A673 (cell line): ENCODE results near the gene PLCB4. TPM values are rescaled to one million over a fixed set of nuclear protein-coding genes. Genes with fewer than 3 reads are reported as not detected.

Experiments
- BruUV-seq: library from RNA; stranded (reverse); fragments of 400-500 nt; replicated peaks from 2 replicates; lab custom pipeline; 2021; lab: Mats Ljungman, UMichigan
- CTCF ChIA-PET: fragments of 300-600 bp; sonication (Branson Sonifier 250); formaldehyde crosslinking; loops from one replicate; lab custom pipeline; 2022; ENCODE audit warnings: antibody characterized with exemption; lab: Charles Lee
- POLR2A ChIA-PET: fragments of 300-600 bp; sonication (Branson Sonifier 250); formaldehyde crosslinking; loops from one replicate; lab custom pipeline; 2022; ENCODE audit warnings: antibody characterized with exemption; ENCODE audit not compliant: low non-redundant PET; lab: Charles Lee
- DNase-seq: peaks from one replicate; pipeline ENCODE4 v3.0.0-alpha.2; 2015; ENCODE audit warnings: low spot score
- H3K27ac ChIP-seq: fragments of 200-600 bp; sonication (generic); 2 replicates; pipeline ENCODE4 v1.5.1; 2016; ENCODE audit warnings: mixed run types, low read depth, mild to moderate bottlenecking, mixed read lengths, antibody characterized with exemption, low read length; ENCODE audit not compliant: poor library complexity, severe bottlenecking
- H3K27me3 ChIP-seq: fragments of 200-600 bp; sonication (generic); replicated peaks from 2 replicates; pipeline ENCODE4 v1.6.1; 2017; ENCODE audit warnings: mixed run types, low read depth, mild to moderate bottlenecking, mixed read lengths, antibody characterized with exemption, low read length; ENCODE audit not compliant: insufficient read depth, poor library complexity
- H3K36me3 ChIP-seq: fragments of 200-600 bp; sonication (generic); 2 replicates; pipeline ENCODE4 v1.6.1; 2016; ENCODE audit warnings: mixed run types, mild to moderate bottlenecking, mixed read lengths, antibody characterized with exemption, low read length; ENCODE audit not compliant: insufficient read depth, poor library complexity, severe bottlenecking
- H3K4me1 ChIP-seq: fragments of 200-600 bp; sonication (generic); 2 replicates; pipeline ENCODE4 v1.6.1; 2017; ENCODE audit warnings: mixed run types, mild to moderate bottlenecking, mixed read lengths, antibody characterized with exemption, low read length; ENCODE audit not compliant: insufficient read depth, poor library complexity, severe bottlenecking
- H3K4me3 ChIP-seq: fragments of 200-600 bp; sonication (generic); 2 replicates; pipeline ENCODE4 v1.5.1; 2016; ENCODE audit warnings: low read depth, mixed run types, mild to moderate bottlenecking, mixed read lengths, low read length; ENCODE audit not compliant: poor library complexity, severe bottlenecking
- H3K9me3 ChIP-seq: fragments of 200-600 bp; sonication (generic); 2 replicates; pipeline ENCODE4 v1.6.1; 2016; ENCODE audit warnings: mixed run types, low read depth, mild to moderate bottlenecking, mixed read lengths, antibody characterized with exemption, low read length; ENCODE audit not compliant: poor library complexity, severe bottlenecking
- EZH2 ChIP-seq: fragments of 200-600 bp; sonication (generic); IDR thresholded peaks from 2 replicates; pipeline ENCODE4 v1.6.1; 2017; ENCODE audit warnings: borderline replicate concordance, low read depth, mild to moderate bottlenecking, mixed read lengths, antibody characterized with exemption, low read length; ENCODE audit not compliant: poor library complexity, severe bottlenecking
- intact Hi-C: fragments of 100-400 bp; cut with micrococcal nuclease; formaldehyde crosslinking; loops from one replicate; pipeline ENCODE4 v1.10.0; 2022; ENCODE audit not compliant: unreplicated experiment
- total RNA-seq: library from RNA; stranded (reverse); gene quantifications from 2 replicates; pipeline ENCODE4 v1.2.3, GENCODE V29; 2021
- TF ChIP-seq, protein P1 (sequence below): fragments of 300-800, 200-600 bp; sonication (generic); conservative IDR thresholded peaks from 2 replicates; pipeline ENCODE4 v1.5.1; 2017; ENCODE audit warnings: low read depth, mild to moderate bottlenecking, antibody characterized with exemption, low read length, moderate library complexity, mixed read lengths

Gene PLCB4
- total RNA-seq, 1 experiment from 2014 or later = 6.2 TPM

DNA sequence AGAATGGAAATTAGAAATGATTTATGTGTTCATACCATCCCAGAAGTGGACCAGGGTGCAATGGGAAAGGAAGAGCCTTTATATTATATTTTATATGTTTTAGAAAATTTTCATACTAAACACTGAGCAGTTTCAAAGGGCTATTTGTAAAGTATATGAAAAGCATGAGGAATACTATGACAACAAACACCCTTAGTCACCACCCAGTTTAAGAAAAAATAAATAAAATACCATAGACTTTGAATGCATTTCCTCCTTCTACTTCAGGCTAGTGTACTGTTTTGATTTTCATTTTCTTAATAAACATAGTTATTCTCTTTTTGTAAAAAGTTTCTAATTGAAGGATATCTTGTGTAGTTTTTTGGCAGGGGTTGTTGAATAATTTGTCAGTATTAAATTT, 191.1 kb downstream of the PLCB4 start:
- ChIA-PET CTCF (no interaction called here), POLR2A (no interaction called here)
- no TSS peak for BruUV-seq
- intact Hi-C loops = no loop called here
- TF ChIP-seq EZH2 = no peak
- TF ChIP-seq, protein P1, sequence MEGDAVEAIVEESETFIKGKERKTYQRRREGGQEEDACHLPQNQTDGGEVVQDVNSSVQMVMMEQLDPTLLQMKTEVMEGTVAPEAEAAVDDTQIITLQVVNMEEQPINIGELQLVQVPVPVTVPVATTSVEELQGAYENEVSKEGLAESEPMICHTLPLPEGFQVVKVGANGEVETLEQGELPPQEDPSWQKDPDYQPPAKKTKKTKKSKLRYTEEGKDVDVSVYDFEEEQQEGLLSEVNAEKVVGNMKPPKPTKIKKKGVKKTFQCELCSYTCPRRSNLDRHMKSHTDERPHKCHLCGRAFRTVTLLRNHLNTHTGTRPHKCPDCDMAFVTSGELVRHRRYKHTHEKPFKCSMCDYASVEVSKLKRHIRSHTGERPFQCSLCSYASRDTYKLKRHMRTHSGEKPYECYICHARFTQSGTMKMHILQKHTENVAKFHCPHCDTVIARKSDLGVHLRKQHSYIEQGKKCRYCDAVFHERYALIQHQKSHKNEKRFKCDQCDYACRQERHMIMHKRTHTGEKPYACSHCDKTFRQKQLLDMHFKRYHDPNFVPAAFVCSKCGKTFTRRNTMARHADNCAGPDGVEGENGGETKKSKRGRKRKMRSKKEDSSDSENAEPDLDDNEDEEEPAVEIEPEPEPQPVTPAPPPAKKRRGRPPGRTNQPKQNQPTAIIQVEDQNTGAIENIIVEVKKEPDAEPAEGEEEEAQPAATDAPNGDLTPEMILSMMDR = no peak
- no peaks in the 10 kb centered on the region for H3K36me3 ChIP-seq
- H3K9me3 ChIP-seq = no peaks in the 10 kb centered on the region
- H3K27me3 ChIP-seq = no peaks in the 10 kb centered on the region
- H3K27ac ChIP-seq = no peak overlapping the region
- peaks cover 5% of the 10 kb centered on the region for H3K4me1 ChIP-seq
- DNase-seq = no peak
- no peak overlapping the region for H3K4me3 ChIP-seq

DNA sequence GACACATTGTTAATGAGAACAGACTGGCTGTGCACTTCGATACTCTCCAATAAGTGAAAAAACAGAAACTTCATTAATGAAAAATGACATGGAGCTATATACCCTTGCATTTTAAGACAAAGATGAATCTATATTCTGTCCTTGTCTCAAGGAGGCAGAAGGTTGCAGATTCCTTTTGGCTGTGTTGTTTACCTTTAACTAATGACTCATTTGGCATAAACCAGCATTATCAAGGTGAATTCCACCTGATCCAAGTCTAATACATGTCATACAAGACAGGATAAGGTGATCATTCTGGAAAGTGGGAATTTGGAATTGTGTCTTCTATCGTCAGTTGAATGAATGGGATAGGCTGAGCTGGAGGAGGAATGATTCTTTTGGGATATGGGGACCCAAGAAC, 192.9 kb downstream of the PLCB4 start:
- H3K36me3 ChIP-seq = no peaks in the 10 kb centered on the region
- H3K9me3 ChIP-seq = no peaks in the 10 kb centered on the region
- peaks cover 5% of the 10 kb centered on the region for H3K4me1 ChIP-seq
- H3K4me3 ChIP-seq = no peak overlapping the region
- CTCF ChIA-PET = no interaction called here
- no peak for DNase-seq
- POLR2A ChIA-PET = no interaction called here
- H3K27ac ChIP-seq = no peak overlapping the region
- H3K27me3 ChIP-seq = no peaks in the 10 kb centered on the region
- no peak for TF ChIP-seq EZH2
- TF ChIP-seq, protein P1 = no peak
- BruUV-seq = no TSS peak
- intact Hi-C loops = no loop called here

DNA sequence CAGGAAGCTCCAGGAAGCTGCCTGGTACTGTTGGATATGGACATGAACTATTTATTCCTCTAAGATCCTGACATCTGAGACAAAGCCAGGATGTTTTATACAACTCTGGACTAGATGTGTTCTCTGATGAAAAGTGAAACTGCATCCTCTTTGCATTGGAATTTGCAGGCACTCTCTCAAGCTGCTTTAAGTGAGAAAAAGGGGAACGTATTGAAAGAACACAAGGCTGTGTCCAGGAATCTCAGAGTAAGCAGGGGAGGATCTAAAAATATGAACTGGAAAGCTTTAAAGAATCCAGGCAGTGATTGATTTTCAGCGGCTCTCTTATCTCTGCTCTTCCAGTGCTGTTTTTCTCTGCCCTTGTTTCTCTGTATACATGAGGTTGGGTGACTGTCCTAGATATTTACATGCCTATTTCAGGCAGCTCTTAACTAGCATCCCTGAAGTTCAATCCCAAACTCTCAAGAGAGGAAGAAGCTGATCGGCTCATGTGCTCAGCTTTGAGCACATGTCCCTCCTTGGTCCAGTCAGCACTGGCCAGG, 193.8 kb downstream of the PLCB4 start:
- no peak for DNase-seq
- Histone ChIP-seq H3K27me3 (no peaks in the 10 kb centered on the region), H3K4me1 (peaks cover 5% of the 10 kb centered on the region), H3K4me3 (no peak overlapping the region), H3K27ac (no peak overlapping the region), H3K36me3 (no peaks in the 10 kb centered on the region), H3K9me3 (no peaks in the 10 kb centered on the region)
- intact Hi-C loops = no loop called here
- no peak for TF ChIP-seq EZH2
- TF ChIP-seq, protein P1 = no peak
- ChIA-PET CTCF (no interaction called here), POLR2A (no interaction called here)
- no TSS peak for BruUV-seq
